GM21825 (cell line): Measurements from ENCODE around the gene ITPR1.

ENCODE experiments used
- ATAC-seq: cut with Tn5 transposase; IDR thresholded peaks from one replicate; pipeline ENCODE4 v1.9.1; 2021; ENCODE audit warnings: mild to moderate bottlenecking, moderate library complexity; ENCODE audit not compliant: unreplicated experiment

The ITPR1 gene

GRCh38 chr3:4735243-4735642 lies 242.1 kb downstream of the ITPR1 start:
- ATAC-seq = no peak

DNA sequence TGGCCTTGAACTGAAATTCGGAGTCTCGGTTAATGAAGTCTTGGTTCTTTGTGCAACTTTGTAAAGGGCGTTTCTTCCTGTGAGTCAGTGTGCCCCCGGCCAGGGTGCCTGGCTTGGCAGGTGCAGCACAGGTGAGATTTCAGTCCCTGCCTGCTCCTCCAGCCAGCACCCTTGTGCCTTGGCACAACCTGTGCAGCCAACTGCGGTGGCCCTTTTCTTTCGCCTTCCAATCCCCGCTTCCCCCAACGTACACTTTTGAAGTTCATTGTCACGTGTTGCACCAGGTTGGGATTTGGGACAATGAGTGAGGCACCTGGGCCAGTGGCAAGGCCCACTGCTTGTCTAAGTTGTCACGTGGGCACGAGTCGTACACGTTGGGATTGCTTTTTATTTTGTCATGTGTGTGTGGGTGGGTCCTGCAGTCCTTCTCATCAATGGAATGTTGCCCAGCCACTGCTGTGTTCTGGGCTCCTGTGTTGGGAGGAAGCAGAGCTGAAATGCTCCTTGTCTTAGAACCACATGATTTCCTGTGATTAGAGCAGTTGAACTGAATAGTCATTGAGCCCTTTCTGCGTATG lies 243.2 kb downstream of the ITPR1 start:
- no peak for ATAC-seq

DNA sequence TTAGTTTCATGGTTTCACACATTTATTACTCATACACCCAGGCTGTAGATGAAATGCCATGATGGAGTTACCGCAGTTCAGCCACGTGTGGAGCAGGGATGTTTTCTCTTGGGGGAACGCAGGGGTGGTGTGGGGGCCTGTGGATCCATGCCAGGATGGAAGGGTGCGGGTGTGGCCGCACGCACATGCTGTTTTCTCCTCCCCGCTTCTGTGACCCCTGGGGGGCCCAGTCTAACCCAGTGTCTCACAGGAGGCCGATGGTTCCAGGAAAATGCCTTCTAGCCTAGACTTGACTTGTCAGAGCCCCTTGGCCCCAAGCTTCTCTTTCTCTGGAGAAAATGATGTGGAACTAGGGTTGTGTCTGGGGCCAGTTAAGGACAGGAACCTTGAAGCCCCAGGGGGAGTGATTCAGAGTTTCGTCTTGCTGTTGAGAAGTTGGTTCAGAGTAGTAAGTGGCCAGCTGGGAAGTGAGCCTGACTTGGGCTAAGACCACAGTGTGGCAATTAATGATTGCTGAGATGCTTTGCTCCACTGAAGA lies 245.7 kb downstream of the ITPR1 start:
- ATAC-seq = peak; percentile 47

DNA sequence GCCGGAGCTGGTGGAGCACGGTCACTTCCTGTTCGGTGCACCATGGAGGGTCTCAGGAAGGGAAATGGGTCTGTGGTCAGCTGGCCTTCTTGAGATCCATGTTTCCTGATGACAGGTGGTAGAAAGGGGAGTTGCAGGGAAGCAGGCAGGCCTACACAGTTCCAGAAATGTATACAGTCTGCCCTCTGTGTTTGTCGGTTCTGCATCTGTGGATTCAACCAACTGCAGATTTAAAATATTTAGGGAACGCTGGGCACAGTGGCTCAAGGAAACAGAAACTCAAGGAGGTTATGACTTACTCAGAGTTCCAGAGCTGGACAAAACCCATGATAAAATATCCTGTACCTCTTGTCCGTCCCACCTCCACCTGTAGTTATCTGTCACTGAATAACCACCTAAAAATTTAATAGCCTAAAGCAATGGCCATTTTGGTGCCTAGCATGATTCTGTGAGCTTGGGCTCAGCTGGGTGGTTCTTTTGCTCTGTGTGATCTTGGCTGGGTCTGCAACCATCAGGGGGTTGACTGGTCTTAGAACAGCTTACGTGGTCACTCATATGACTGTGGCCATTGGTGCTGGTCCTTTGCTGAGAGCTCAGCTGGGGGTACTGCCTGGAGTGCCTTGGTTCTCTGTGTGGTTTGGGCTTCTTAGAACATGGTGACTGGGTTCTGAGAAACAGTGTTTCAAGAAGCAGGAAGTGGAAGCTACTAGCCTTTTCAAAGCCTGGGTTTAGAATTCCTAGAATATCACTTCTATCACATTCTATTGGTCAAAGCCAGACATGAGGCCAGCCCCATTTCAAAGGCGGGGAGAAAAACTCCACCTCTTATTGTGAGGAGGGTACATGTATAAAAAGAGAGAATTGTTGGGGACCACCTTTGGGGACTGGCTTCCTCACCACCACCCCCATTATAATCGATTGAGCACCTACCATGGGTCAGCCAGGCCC lies 246.4 kb downstream of the ITPR1 start:
- no peak for ATAC-seq

DNA sequence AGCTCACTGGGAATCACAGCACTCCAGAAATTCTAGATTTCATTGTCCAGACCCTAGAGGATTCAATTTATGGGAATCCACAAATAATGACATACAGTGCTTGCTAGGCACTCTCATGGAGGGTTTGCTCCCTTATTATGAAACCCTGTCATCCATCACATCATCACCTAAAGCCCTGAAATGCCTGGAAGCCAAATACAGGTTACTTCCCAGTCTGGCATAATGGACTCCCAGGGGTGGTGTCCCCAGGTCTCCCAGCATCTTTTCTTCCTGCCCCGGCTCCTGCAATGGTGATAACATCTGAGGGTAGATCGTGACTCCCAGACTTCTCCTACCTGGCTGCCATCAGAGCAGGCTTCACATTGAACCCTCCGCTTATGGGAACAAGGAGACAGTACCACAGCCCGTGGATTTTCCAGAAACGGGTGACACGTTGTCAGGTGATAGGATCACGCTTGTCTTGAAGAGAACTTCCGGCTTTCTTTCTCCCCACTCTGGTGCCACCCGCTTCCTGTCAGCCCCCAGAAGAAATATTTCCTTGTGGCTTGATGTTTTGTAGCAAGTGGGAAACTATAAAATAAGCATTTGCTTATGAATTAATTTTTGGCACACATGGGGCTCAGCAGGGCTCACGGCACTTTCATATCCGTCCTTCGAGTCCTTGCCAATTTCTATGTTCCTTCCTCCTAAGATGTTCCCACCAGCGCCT lies 247.4 kb downstream of the ITPR1 start:
- no peak for ATAC-seq

DNA sequence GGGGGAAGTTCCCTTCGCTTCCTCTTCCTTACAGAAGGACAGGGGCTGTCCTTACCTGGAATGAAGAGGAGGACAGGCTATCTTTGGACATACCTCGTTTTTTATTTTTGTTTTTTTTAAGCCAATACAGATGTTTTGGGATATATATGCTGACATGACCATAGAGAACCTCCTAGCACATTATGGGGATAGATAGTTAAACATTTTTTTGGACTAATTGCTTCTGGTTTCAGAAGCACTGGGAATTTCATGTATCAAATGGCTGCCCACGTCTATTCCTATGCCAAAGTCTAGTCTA lies 247.9 kb downstream of the ITPR1 start:
- no peak for ATAC-seq

DNA sequence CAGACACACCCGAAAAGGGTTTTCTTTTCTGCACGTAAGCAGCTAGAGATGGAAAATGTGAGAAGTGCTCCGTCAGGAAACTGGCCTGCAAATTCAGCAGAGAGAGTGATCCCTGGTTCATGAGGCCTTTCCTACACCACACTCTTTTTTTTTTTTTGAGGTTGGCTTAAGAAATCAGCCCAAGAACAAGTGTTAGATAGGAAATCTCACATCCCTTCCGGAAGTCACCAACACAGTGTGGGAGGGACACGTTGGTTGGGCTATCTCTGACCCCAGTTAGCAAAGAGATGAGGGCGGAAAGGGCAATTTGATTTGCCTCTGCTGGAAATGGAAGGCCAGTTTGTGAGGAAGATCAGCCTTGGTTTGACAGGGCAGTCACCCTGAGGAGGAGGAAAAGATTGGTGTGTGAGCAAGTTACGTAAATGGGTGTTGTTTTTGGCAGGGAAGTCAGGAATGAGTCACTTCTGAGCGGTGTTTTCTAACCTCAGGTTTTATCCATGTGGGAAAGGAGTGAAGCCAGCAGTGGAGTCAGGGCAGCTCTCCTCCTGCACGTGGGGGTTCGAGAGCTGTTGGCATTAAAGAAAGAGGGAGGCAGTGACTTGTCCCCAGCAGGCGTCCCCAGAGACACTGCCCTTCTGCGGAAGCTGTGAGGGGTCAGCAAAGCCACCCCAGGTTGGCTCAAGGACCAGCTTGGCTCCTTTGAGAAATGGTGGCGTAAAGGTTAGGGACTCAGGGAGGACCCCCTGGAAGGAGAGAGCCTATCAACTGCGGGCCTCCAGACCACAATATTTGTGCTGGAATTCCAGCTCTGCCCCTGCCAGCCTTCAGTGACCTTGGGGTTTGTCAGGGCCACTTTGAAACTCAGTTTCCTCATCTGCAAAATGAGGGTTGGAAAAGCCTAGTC lies 248.5 kb downstream of the ITPR1 start:
- no peak for ATAC-seq

DNA sequence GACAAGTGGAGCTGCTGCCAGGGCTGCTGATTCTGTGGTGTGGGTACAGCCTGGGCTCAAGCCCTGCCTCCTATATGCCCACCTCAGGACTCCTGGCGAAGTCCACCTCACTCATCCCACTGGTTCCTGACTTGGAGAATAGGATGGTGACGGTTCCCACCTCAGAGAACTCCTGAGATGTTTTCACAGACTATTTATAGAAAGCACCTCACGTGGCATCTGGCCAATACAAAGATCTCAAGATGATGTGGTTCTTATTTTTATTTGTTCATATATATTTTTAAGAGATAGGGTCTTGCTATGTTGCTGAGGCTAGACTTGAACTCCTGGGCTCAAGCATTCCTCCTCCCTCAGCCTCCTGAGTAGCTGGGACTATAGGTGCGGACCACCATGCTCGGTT lies 249.2 kb downstream of the ITPR1 start:
- no peak for ATAC-seq

GRCh38 chr3:4743371-4743770 lies 250.2 kb downstream of the ITPR1 start:
- no peak for ATAC-seq

DNA sequence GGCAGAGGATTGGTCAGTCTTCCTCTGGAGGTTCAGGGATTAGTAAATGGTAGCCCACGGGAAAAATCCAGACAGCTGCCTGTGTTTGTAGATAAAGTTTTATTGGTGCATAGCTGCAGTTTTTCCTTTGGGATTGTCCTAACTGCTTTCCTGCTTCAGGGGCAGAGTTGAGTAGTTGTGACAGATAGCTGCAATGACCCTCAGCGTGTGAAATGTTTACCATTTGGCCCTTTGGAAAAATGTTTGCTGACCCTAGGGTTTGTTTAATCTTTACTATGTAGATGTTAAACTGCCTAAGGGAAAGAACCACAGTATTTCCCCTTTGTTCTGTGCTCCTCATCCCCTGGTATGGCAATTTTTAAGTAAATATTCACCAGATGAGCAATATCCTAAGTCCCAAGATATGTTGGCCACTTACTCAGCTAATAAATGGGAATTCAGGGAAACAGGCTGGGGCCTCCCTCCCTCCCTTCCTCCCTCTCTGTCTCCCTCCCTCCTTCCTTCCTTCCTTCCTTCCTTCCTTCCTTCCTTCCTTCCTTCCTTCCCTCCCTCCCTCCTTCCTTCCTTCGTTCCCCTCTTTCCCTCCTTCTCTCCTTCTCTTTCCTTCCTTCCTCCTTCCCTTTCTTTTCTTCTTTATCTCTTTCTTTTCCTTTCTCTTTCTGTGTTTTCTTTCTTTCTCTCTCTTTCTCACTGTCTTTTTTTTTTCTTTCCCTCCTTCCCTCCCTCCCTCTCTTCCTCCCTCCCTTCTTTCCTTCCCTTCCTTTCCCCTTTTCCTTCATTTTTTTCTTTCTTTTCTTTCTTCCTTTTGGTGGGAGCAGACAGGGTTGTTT lies 251.5 kb downstream of the ITPR1 start:
- no peak for ATAC-seq

GRCh38 chr3:4745235-4745610 lies 252.1 kb downstream of the ITPR1 start:
- ATAC-seq = no peak

DNA sequence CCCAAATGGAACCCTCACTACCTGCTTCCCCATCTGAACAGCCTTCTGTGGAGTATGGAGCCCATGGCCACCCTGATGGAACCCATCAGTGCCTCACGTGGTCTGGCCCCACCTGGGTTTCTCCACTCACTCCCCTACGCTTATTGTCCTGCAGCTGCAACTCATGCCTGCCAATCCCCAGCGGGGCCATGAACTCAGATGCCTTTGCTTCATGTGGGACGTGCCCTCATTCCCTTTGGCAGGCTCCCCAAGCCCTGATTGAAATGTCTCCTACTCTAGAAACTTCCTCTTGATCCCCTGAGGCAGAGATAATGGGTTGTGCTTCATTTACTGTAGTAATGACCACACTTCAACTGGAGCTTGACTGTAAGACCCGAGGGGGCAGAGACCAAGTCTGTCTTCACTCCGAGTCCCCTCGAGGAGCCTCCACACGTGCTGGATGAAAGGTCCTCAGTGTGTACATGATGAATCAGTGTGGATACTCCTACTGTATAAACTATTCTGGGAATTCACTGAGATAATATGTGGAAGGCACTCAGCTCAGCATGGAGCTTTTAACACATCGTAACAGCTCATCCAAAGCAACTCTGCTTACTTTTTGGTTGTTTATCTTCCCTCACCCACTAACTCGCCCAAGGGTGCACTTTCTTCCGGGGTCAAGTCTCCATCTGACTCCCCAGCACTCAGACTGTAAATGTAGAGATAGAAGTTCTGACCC lies 253.3 kb downstream of the ITPR1 start:
- ATAC-seq = no peak

DNA sequence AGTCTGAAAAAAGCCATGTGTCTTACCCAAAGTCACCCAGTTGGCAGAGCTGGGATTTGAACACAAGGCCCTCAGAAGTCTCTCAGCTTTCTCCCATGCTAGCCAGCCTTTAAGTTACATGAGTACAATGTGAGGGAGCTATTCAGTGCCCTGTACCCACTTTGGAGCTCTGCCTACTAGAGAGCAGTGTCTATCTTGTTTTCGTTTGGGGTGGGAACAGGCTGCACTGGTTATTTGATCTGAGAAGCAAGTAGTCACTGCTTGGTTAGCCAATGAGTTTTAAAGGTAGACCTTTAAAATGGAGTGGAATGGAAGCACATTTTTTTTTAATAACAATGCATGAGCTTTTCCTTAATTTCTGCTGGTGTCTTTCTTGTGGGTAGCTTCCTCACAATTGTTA lies 255.0 kb downstream of the ITPR1 start:
- ATAC-seq = no peak

DNA sequence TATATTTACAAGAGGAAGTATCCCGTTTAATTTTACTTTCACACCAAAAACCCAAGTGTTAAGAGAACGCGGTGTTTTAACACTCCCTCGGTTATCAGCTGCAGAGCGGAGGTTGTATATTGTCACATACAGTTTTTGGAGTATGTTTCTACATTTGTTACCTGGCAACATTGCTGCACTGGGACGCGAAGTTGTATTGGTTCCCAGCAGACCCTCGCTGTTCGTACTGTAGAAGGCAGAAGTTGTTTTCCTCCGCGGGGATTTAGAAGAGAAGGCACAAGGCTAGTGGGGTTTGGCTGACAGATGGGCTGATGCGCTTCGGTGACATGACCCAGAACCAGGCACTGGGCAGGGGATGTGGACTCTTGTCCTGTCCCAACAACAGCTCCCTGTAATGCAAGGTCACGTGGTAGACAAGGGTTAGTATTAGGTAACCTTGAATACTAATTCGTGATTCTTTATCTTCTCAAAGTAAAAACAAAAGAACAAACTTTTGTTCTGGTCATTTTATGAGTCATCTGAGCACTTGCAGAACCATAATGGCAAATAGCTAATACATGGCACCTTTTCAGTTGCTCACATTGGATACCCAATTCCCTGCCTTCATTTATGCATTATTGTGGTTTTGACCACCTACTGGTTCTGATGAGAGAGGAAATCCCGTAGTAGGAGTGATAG lies 255.7 kb downstream of the ITPR1 start:
- ATAC-seq = no peak

GRCh38 chr3:4749567-4750002 lies 256.4 kb downstream of the ITPR1 start:
- ATAC-seq = no peak

DNA sequence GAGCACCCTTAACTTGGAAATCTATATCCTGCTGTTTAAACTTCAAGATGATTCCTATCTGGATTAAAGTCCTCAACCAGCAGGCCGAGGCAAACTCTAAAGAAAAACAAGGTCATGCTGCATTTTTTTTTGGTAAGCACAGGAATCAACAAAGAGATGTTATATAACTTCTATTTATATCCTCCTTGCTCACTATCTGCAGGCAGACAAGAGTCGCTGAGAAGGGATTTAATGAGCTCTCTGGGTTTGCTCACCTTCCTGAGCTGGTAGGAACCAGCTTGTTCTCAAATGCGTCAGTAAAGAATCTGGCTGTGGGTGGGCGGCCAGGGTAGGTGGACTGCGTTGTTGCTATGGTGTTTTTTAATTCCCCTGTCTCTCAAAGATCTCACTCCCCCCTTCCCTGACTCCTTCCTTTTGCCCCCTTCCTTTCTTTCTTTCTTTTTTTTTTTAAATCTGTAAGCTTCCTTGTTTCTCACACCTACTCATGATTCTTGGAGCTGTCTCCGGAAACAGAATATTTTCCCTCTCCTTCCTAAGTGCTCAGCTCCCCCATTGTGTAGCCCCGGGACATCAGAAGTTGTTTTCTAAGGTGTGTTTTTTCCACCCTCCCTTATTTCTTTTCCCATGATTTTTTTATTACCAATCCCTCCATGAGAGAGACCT lies 257.3 kb downstream of the ITPR1 start:
- no peak for ATAC-seq

DNA sequence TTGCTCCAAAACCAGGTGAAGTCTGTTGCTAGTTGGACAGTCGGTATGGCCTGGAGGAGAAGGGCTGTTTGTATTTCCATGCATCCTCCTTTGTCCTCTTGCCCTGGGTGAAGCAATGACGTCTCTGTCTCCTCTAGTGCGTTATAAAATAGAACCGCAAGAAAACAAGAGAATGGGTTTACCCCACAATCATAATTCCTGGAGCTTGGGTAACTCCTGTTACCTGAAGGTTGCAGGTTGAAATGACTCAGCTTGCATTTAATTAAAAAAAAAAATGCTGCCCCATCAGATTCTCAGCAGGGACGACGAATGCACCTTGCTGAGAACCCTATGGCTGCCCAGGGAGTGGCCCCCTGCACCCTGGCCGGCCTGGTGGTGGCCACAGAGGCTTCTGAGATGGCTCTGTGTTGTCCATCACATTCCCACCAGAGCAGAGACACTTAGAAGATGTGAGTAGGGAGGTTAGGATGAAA lies 257.9 kb downstream of the ITPR1 start:
- no peak for ATAC-seq

- ATAC-seq = no peak
Observed at GRCh38 chr3:4751502-4752101, 258.5 kb downstream of the ITPR1 start.
